ENCODE data around the gene MRTFA.
"Not testable (repeated sequence)": the region's sequence is repeated elsewhere in the genome, so short reads cannot be mapped to it uniquely, and the experiment has no call there.

MRTFA gene

DNA sequence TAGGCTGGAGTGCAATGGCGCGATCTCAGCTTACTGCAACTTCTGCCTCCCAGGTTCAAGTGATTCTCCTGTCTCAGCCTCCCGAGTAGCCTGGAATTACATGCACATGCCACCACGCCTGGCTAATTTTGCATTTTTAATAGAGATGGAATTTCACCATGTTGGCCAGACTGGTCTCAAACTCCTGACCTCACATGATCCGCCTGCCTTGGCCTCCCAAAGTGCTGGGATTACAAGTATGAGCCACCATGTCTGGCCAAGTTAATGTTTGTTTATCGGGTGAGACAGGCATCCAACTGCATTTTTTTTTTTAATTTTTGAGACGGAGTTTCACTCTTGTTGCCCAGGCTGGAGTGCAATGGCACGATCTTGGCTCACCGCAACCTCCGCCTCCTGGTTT is 20.1 kb upstream of the MRTFA start:
- not testable (repeated sequence) for DNase-seq

GRCh38 chr22:40655941-40656340 is 19.4 kb upstream of the MRTFA start:
- DNase-seq = not testable (repeated sequence)

GRCh38 chr22:40654522-40655167 is 18.1 kb upstream of the MRTFA start:
- DNase-seq = no peak

DNA sequence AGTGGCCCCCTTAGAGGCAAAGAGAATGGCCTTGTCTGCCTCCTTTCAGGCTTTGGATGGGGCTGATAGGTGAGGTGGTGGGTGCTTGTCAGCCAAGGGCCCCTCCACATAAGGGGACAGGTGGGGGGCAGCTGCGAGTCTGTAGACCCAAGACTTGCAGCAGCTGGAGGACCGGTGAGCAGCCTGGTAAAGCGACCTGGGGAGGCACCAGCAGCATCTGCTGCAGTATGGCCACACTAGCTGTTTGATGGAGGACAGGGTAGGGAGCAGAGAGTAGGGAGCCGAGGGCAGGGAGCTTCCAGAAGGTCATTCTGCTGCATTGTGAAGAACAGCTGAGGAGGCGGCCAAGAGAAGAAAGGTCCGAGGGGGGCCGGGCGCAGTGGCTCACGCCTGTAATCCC is 16.8 kb upstream of the MRTFA start:
- no peak for DNase-seq

GRCh38 chr22:40651563-40652501 is 15.3 kb upstream of the MRTFA start:
- peak; percentile 84 to 90 for DNase-seq

DNA sequence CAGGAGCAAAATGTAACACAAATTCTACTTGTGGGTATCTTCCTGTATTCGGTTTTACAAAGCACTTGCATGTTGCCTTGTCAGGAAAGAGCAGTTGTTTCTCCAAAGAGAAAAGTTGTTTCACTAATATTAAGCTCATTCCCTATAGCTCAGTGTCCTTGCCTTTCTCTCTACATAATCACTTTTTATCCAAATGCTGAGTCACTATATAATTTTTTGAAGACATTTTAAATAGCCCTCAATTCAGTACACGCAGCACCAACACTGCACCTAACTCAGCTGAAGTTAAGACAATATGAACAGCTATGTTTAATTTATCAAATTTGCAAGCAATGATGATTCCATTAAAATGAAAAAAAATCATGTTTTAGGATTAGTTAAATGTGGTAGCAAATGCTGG is 14.5 kb upstream of the MRTFA start:
- DNase-seq = no peak

- DNase-seq = no peak
Measured at GRCh38 chr22:40648386-40648785, 11.9 kb upstream of the MRTFA start.

DNA sequence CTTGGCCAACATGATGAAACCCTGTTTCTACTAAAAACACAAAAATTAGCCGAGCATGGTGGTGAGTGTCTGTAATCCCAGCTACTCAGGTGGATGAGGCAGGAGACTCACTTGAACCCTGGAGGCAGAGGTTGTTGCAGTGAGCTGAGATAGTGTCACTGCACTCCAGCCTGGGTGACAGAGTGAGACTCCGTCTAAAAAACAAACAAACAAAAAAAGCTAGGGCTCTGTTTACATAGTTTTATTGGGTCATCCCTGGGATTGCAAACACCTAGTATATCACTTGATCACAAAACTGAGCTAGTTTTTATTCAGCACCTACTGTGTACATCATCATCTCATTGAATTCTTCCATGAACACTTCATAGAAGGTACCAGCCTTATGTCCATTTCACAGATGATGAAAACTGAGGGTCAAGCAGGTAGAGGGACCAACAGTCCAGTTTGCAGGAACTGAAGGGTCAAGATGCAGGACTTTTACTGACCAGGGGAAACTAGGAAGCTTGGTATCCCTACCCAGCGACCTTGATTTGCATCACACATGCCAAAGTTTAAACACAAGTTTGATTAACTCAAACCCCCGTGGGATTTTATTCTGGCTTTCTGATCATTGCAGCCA is 9.2 kb upstream of the MRTFA start:
- no peak for DNase-seq

GRCh38 chr22:40642316-40642715 is 5.8 kb upstream of the MRTFA start:
- DNase-seq = no peak

GRCh38 chr22:40641269-40641668 is 4.8 kb upstream of the MRTFA start:
- no peak for DNase-seq

GRCh38 chr22:40638261-40638660 is 1.7 kb upstream of the MRTFA start:
- no peak for DNase-seq

DNA sequence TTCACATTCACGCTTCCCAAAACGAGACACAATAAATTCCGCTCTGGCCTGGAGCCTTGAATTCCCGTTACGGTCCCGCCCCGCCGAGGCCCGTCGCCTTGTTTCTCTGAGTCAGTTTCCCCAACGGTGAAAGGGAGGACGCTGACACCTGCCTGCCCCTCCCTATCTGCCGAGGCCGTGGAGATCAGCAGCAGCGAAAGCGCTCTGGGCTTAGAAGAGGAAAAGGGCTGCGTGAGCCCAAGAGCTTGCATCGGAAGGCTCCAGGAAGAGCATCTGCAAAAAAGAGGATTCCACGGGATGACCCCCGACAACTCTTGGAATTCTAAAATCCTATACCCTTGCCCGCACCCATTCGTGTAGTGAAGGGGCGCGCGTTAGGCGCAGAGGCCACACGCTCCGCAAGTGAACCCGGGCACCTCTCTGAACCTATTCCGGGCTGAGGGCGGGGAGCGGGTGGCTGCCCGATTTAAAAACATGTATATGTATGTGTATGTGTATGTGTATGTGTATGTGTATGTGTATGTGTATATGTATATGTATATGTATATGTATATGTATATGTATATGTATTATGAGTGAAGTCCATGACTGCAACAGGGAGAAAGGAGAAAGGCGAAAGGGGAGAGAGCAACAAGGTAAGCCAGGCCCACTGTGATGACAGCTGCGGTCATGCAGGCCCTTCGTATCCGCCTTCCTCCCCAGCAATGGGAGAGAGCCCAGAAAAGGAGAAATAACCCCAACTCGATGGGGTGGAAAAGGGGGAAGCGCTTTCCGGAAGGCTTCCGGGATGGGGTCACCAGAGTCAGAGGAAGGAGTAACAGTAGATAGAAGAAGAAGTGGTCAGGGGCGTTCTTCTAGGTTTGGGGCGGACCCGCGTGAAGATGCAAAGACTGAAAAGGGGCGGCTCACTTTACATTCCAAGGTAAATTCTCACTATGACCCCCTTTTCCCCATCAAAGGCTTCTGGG is 948 bp upstream of the MRTFA start:
- peak; percentile 68 to 75 for DNase-seq

DNA sequence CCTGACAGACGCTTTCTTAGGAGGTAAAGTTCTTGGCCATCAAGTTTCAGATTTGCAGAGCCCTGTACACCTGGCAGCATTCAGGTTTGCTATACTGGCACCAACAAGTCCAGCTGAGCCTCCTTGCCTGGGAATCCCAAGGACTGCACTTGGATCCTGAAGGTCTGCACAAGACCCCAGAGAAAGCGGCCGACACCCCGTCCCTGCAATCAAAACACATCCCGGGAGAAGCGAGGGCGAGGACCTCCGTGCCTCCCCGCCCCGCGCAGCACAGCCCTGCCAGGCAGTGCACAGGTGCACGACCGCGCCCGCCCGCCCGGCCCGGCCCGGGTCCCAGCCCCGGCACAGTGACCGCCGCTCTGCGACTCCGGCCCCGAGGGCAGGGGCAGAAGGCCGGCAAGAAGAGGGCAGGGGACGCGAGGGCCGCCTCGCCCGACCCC is 559 bp downstream of the MRTFA start:
- DNase-seq = peak in 1 of 2 donors; percentile 25

- no peak for DNase-seq
Measured at GRCh38 chr22:40635043-40635939, 1.2 kb downstream of the MRTFA start.

DNA sequence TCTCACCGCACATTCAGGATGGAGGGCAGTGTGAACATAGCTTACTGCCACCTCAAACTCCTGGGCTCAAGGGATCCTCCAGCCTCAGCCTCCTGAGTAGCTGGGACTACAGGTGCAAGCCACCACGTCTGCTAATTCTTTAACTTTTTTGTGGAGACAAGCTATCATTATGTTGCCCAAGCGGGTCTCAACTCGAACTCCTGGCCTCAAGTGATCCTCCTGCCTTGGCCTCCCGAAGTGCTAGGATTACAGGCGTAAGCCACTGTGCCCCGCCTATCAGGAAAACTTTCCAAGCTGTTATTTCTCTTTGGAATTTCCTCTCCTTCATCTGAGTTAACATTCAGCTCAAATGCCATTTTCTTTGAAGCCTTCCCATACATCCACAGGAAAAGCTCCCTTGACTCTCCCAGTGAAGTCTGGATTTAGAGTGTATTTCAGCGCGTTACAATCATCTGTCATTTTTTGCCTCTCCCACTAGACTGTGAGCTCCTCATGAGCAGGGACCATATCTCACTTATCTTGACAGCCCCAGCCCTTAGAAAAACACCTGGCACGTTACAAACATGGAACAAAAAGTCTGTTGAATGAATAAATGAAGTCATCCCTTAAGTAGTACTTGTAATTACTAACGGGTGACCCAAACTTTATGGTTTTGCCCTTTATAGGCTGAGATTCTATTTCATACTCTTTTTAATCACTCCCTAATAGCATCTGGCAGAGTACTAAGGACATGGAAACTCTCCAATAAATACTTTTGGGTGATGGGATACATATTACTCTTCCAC is 2.2 kb downstream of the MRTFA start:
- DNase-seq = no peak

DNA sequence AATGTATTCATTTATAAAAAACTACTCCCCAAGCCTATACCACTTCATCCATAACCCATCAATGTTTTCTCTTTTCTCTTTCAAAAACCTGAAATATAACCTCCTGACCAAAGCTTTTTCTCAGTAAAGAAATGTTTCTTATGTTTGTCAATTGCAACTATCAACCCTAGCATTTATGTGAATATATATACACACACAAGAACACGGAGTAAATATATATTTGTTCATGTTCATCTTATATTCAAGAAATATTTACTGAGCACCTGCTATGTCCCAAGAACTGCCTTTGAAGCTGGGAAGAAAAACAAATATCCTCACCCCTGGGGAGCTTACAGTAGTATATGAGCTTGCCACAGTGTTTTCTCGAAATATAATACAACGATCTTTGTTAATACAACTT is 3.5 kb downstream of the MRTFA start:
- no peak for DNase-seq

- no peak for DNase-seq
Measured at GRCh38 chr22:40631925-40632324, 4.6 kb downstream of the MRTFA start.

- DNase-seq = no peak
Measured at GRCh38 chr22:40628354-40629042, 8.0 kb downstream of the MRTFA start.

- no peak for DNase-seq
Measured at GRCh38 chr22:40627612-40628011, 8.9 kb downstream of the MRTFA start.

DNA sequence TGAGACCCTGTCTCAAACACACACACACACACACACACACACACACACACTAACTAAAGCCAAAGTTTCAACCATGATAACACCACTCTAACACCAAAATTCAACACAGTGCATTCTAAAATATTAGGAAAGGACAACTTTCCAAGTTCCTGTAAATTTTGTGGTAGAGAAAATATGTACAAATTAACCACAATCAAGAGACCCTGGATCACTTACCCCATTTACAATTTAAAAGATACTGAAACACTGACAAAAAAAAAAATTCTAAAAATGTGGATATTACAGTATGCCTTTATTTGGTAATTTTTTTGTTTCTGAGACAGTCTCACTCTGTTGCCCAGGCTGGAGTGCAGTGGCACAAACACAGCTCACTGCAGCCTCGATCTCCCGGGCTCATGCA is 9.7 kb downstream of the MRTFA start:
- DNase-seq = no peak
